Right renal pelvis (tissue), 4 donors: ENCODE results near the gene MCOLN1. TPM values are rescaled to one million over a fixed set of nuclear protein-coding genes. Genes with fewer than 3 reads are reported as not detected.

Experiments
- DNase-seq, 4 donors: peaks; one replicate each; pipeline ENCODE4 v3.0.0-alpha.2; 2013; ENCODE audit warnings: low read depth in 4 of 4, low spot score in 3 of 4, missing footprints in 1 of 4
- polyA plus RNA-seq, 4 donors: library from polyadenylated mRNA; unstranded; fragments of 120-200 nt; gene quantifications; one replicate each; pipeline ENCODE4 v1.2.1, GENCODE V29; 2013; ENCODE audit not compliant: insufficient read length in 4 of 4

MCOLN1 gene
- 10 to 100 TPM; 15.2 to 19.7 (median 16.1) TPM for polyA plus RNA-seq

DNA sequence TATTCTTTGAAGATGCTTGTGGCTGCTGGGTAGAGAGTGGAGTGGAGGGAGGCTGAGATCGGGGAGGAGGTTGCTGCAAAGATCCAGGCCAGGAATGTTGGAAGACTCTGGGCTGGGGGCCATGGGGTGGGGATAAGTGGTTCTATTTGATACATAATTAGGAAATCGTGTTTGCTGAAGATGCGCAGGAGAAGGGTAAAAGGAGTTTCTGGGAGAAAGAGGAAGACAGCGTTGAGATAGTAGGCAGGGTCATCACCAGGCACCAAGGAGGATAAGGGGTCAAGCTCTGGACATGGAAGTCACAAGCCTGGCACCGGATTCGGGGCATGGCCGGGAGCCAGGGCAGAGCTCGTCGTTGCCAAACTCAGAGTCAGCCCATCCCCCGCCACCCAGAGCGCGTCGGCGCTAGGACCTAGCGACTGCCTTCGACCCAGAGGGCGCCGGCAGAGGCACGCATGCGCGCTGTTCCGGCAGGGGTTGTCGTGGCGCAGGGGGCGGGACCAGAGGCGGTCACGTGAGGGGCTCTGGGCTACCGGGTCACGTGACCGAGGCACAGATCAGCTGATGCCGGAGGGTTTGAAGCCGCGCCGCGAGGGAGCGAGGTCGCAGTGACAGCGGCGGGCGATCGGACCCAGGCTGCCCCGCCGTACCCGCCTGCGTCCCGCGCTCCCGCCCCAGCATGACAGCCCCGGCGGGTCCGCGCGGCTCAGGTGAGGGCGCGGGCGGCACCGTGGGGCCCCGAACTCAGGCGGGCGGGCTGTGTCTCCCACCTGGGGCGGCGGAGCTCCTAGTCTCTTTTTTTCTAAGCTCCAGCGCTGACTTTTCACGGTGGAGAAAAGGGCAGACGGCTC is at the start of gene MCOLN1:
MCOLN1 (plus strand) TSS at position 553 of the 851 bp plus-strand sequence; CDS start at position 680, 127 bp downstream.
- DNase-seq = peak; percentile 92 to 98 (median 94)

DNA sequence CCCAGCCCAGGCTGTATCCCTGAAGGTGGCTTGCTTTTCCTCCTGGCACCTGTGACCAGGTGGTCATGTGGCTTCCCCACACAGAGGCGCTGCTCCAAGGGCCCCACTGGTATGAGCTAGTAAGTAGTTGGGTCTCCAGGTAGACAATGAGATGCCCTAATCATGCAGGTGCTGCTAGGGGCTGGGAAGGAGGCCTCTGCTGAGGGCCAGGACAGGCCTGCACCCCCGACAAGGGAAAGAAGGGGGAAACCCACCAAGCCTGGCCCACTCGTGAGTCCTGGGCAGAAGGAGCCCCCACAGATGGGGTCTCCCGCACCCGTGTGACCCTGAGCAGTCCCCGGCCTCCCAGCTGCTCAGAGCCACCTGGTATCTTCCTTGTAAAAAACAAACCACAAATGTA is 46.8 kb upstream of the MCOLN1 start:
- DNase-seq = no peak

DNA sequence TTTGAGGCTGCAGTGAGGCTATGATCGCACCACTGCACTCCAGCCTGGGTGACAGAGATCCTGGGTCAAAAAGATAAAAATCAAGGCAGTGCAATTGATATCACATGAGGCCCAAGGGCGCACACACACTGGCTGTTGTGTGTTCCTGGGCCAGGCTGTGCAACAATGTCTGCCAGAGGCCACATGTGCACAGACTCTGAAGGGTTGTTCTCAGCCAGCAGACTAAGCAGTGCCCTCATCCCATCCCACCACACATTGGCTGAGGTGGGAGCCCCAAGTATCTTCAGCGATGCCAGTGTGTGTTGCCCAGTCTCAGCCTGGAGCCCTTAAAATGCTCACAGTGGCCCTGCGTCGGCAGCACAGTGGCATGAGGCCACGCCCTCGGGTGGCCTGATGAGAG is 46.2 kb upstream of the MCOLN1 start:
- no peak for DNase-seq

DNA sequence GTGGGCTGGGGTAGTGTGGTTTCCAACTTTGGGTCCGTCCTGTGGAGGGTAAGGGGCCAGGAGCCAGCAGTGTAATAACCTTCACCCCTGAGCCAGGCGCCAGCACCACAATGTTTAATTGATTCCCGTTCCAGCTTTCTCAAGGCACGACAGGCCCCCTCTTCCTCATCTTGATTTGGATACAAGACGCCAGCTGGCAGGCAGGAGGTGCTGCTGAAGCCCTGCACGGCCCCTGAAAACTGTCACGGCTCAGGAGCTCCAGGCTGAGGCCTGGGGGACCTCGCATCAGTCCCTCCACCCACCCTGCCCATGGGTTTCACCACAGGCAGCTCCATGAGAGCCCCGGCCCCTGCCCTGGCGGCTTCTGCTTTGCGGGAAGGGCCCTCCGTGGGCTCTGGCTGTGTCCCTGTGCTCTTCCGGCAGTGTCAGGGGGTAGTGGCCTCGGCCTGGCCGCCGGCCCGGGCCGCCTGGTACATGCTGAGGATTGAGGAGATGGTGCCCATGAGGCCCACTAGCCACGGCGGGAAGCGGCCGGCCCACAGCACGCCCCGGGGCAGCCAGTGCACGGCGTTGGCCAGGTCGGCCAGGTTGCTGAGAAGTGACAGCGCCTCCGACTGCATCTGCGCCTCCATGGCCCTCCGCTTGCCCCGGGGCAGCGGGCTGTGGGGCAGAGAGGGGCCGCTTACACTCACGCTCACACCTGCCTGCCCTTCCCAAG is 45.5 kb upstream of the MCOLN1 start:
- DNase-seq = no peak

DNA sequence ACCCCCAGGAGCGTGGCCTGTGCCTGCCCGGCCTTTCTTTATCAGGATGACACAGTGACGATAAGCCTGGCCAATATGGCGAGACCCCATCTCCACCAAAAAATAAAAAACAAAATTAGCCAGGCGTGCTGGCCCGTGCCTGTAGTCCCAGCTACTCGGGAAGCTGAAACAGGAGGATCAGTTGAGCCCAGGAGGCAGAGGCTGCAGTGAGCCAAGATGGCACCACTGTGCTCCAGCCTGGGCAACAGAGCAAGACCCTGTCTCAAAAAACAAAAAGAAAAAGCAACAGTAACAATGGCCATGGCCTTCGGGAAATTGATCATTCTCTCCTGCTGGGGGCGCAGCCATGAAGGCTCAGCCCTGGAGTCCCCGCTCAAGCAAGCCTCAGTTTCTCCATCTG is 44.7 kb upstream of the MCOLN1 start:
- no peak for DNase-seq

DNA sequence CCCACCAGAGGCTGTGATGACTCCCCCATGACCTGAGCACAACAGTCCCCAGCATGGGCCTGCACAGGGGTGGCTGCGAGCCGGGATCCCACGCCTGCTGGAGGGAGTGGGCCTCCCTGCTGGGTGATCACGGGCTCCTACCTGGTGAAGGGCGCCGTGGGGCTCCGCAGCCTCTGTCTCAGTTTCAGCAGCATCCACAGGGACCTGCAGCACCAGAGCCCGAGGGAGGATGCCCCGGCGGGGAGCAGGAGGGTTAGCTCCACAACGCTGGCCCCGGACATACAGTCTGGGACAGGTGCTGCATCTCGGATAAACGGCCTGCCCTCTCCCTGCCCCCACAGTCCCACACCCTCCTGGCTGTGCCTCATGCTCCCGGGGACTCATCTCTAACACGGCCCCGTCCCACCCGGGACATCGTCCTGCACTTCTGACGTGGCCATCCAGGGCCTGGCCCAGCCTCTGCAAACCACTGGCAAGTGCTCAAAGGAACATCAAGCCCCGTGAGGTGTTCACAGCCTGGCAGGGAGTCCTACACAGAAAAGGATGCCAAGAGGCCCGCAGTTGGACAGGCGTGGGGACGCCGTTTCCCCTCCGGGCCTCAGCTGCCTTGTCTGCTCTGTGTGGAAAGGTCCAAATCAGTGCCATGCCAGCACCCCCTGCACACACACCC is 44.1 kb upstream of the MCOLN1 start:
- no peak for DNase-seq

DNA sequence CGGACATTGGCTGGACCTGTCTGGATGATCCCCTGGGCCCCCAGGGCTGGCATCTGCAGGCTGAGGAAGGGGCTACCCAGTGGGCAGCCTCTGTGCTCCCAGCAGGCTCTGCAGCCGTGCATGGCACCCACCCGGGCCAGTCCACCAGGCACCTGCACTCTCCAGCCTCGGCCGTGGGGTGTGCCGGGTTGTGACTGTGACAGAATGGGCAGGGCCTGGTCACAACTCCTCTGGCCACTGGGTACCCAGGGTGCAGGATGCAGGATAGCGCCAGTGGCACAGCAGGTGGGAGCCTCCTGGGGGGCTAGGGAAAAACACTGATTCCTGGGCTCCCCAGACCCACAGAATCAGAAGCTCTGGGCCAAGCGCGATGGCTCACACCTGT is 43.6 kb upstream of the MCOLN1 start:
- DNase-seq = no peak

DNA sequence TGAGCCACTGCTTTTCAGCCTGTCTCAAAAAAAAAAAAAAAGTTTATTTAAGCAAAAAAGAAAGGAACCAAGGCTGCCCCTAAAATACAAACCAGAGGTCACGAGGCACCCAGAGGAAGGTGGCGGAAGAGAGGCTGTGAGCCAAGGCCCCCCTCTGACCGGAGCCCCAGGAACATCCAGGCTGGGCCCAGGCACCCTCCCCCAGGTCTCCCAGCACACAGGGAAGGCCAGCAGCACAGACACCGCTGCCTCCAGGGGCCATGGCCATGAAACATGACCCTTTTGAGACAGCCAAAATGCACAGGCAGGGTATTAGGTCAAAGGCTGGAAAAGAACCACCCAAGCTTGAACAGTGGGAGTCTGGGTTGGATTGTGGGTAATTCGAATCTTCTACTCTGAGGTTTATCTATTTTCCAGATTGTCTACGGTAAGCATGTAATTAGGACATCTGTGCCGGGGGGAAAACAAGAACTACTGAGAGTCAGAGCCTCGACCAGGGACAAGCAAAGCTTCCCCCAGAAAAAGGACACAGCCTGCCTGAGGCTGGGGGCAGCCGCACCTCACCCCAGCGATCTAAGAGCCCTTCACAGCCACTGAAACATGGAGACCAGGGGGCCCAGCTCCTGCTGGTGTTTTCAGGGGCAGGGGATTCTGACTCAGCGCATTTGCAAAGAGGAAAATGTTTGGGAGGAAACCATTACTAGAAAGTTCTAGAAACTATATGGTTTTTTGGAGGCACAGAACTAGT is 42.0 kb upstream of the MCOLN1 start:
- no peak for DNase-seq

DNA sequence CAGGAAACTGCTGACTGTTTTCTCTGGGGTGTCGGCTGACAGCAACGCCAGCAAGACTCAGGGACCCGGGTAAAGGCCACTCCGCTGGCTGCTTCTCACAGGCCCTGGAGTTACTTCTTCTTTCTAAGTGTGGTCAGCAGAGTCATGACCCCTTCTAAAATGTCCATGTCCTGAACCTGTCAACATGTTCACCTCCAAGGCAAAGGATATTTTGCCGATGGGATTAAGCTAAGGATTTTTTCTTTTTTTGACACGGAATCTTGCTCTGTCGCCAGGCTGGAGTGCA is 41.5 kb upstream of the MCOLN1 start:
- no peak for DNase-seq

DNA sequence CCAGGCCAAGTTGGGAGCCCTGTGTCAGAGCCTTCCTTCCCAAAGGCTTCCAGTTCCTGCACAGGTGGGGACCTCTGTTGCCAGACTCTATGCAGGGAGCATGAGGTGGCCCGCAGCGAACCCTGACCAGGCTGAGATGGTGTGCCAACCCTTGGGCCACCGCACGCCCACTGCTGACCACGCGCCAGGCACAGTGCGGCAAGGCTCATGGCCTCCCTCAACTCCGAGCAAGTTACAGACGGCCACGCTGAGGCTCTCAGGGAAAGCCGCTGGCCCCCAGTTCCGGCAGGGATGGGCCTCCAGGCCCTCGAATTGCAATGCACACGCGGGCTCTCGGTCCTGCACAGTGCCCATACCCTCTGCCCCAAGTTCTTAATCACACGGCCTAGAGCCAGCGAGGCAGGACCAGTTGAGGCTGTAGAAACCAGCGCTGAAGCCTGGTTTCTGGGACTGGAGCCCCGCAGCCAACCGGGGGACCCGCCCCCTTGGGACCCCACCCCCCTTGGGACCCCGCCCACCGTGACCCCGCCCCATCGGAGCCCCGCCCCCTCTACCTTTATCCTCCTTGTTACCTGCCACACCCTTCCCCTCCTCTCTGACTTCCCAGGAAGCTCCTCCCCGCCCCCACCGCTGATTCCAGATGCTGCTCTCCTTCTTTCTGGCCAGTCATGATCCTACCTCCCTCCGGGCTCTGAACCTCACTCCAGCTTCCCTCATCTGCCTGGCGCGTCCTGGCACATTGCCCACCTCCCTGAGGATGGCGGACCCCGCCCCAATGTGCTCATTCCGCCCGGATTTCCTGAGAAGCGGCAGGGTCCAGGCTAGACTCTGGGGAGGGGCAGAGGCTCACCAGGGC is 39.6 kb upstream of the MCOLN1 start:
- DNase-seq = no peak

DNA sequence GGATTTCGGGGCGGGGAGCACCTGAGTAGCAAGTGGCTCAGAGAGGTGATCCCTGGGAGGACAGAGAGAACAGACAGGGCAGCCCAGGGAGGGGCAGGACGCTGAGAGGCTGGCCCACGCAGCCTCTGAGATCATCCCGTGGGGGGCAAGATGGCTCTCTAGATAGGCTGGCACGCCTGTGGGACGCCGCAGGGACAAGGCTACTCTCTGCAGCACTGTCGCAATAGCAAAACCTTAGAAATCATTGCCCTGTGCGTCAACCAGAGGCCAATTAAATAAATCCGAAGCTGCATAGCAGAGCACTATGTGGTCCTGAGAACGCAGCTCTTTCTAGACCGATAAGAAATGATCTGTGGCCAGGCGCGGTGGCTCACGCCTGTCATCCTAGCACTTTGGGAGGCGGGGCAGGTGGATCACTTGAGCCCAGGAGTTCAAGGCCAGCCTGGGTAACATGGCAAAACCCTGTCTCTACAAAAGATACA is 38.7 kb upstream of the MCOLN1 start:
- no peak for DNase-seq

DNA sequence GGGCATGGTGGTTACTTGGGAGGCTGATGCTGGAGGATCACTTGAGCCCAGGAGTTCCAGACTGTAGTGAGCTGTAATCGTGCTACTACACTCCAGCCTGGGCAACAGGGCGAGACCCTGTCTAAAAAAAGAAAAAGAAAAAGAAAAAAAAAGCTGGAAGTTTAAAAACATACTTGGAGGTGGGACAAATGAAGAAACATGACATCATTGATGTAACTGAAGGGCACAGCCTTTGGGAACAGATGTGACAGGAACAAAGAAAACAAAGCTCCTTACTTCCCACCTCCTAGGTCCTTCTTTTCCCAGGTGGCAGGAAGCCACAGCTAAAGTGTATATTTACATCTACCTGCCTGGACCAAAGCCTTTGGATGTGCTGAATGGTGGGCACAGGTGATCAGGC is 35.5 kb upstream of the MCOLN1 start:
- no peak for DNase-seq

DNA sequence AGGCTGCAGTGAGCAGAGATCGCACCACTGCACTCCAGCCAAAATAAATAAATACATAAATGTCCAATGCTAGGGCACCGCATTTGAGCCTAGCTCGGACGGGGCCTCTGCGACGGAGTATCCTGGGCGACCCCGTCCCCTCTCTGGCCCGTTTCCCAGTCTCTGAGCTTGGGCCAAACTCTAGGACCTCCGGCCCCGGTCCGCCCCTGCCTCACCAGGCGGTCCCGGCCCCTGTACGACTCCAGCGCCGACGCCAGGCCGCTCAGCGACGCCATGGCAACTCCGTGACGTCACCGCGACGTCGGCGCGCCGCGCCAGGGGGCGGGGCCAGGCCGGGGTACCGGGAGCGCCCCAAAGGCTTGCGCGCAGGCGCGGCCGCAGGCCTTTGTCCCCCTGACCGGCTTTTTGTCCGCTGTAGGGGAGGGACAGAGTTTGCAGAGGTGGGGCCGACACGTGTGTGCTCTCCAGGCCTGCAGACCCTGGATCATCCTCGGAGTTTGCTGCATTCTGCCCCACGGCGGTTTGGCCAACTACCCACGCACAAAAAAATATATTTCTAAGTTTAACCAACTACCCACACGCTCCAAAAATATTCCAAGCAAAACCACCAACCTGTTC is 33.6 kb upstream of the MCOLN1 start, which contains the start of gene PEX11G:
PEX11G (minus strand) TSS at position 300 of the 618 bp plus-strand sequence; CDS start at position 275, 25 bp downstream.
- peak; percentile 83 to 93 (median 87) for DNase-seq

DNA sequence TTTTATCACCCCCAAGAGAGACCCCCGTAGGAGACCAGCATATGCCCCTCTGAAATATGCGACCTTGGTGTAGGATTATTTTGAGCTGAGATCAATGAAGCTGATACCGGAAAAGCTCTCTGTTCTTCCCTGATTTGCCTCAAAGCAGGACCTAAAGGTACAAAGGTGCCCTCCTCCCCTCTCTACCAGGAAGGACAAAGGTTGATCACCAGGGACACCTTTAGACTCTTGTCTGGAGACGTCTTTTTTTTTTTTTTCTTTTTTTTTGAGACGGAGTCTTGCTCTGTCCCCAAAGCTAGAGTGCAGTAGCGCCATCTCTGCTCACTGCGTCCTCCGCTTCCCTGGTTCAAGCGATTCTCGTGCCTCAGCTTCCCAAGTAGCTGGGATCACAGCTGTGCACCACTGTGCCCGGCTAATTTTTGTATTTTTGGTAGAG is 32.8 kb upstream of the MCOLN1 start:
- DNase-seq = no peak

DNA sequence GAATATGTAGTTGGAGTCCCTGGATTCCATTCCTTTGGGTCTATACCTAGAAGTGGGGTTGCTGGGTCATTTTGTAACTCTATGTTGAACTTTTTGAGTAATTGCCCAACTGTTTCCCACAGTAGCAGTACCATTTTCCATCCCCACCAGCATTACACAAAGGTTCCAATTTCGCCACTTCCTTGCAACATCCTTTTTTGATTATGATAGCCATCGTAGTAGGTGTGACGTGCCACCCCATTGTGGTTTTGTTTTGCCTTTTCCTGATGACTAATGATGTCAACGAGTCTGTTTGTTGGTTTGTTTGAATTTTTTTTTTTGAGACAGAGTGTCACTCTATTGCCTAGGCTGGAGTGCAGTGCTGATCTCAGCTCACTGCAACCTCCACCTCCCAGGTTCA is 30.3 kb upstream of the MCOLN1 start:
- no peak for DNase-seq

DNA sequence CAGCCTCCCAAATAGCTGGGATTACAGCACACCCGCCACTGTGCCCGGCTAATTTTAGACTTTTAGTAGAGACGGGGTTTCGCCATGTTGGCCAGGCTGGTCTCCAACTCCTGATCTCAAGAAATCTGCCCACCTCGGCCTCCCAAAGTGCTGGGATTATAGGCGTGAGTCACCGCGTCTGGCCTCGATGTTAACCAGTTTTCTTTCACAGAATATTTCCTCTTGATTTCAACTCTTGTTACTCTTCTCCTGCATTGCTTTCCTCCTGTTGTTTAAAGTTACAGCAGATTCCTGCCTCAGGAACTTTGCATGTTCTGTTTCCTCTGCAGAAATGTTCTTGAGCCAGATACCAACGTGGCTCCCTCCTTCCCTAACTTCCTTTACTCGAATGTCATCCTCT is 29.9 kb upstream of the MCOLN1 start:
- DNase-seq = no peak

DNA sequence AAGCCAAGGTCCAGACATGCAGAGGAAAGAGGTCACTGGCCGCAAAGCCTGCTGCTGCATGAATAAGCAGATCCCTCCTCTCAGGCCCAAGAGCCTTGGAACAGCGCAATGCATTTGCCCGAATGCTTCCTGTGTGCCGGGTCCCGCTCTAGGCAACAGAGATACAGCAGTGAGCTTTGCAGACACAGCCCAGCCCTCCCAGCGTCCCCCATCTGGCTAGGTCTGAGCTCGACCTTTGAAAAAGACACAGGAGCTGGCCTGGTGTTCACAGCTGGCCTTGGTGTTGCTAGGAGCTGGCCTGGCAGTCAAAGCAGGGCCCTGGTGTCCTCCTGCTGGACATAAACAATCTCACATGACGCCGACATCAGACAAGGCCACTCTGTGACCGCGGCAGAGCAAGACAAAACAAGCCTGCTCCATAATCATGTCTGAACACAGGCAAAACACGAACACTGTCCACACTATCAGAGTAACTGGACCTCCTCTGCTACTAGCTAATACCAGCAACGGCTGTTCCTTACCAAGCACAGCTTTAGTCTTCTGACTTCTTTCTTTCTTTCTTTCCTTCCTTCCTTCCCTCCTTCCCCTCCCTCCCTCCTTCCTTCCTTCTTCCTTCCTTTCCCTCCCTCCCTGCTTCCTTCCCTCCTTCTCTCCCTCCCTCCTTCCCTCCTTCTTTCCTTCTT is 27.9 kb upstream of the MCOLN1 start:
- peak in 2 of 4 donors; percentile 53 to 56 for DNase-seq

DNA sequence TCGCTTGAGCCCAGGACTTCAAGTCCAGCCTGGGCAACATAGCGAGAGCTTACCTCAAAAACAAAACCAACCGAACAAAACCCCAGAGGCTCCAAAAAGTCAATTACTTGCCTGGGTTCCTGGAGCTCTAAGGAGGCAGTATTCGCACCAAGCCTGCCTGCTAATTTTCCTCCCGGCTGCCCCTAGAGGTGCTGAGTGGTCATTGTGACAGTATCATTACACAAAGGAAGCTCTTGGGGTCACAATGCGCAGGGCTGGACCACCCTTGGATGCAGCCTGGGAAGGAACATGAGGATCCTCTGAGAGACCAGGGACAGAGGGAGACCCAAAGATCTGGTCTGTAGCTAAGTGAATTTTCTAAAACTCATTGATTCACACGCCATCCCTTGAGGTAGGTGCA is 25.1 kb upstream of the MCOLN1 start:
- DNase-seq = no peak
